SU-DHL-6 (cell line): ENCODE measurements around the gene KLRB1.

Experiments used
- H2AFZ ChIP-seq: fragments of 200-600 bp; sonication (generic); 2 replicates; pipeline ENCODE4 v1.6.1; 2014; ENCODE audit warnings: low read depth, mild to moderate bottlenecking, moderate library complexity, mixed read lengths, antibody characterized with exemption, low read length; ENCODE audit not compliant: severe bottlenecking
- H3F3A ChIP-seq: fragments of 200-600 bp; shearing (Covaris generic); 2 replicates; pipeline ENCODE4 v1.6.0; 2016; ENCODE audit warnings: antibody characterized with exemption, mild to moderate bottlenecking; ENCODE audit not compliant: insufficient read depth
- H3K27ac ChIP-seq: fragments of 200-600 bp; sonication (generic); 2 replicates; pipeline ENCODE4 v1.5.1; 2016; ENCODE audit warnings: low read depth, mild to moderate bottlenecking, low read length, moderate library complexity, mixed read lengths
- H3K27me3 ChIP-seq: fragments of 200-600 bp; sonication (generic), shearing (Covaris generic); 2 replicates; pipeline ENCODE4 v1.6.0; 2014; ENCODE audit warnings: mild to moderate bottlenecking, low read length
- H3K36me3 ChIP-seq: fragments of 200-600 bp; sonication (generic); 2 replicates; pipeline ENCODE4 v1.6.1; 2014; ENCODE audit warnings: mild to moderate bottlenecking, low read length, mixed read lengths
- H3K4me2 ChIP-seq: fragments of 300-600, 200-600 bp; shearing (Covaris generic), sonication (generic); 2 replicates; pipeline ENCODE4 v1.6.0; 2014; ENCODE audit warnings: low read length, low read depth, mild to moderate bottlenecking; ENCODE audit not compliant: poor library complexity, severe bottlenecking
- H3K4me3 ChIP-seq: fragments of 200-600 bp; sonication (generic); 2 replicates; pipeline ENCODE4 v1.5.1; 2014; ENCODE audit warnings: antibody characterized with exemption, low read length, mild to moderate bottlenecking, mixed read lengths; ENCODE audit not compliant: insufficient read depth, poor library complexity, severe bottlenecking
- H3K79me2 ChIP-seq: fragments of 200-600 bp; sonication (generic); 2 replicates; pipeline ENCODE4 v1.6.1; 2014; ENCODE audit warnings: mild to moderate bottlenecking, low read length, moderate library complexity; ENCODE audit not compliant: insufficient read depth
- H3K9ac ChIP-seq: fragments of 200-600 bp; sonication (generic); 2 replicates; pipeline ENCODE4 v1.7.0; 2014; ENCODE audit warnings: mild to moderate bottlenecking, low read length
- H3K9me2 ChIP-seq: fragments of 200-600 bp; sonication (generic); replicated peaks from 2 replicates; pipeline ENCODE4 v1.6.1; 2014; ENCODE audit warnings: low read length; ENCODE audit not compliant: insufficient read depth
- H3K9me3 ChIP-seq: fragments of 200-600 bp; sonication (generic); 2 replicates; pipeline ENCODE4 v1.6.1; 2014; ENCODE audit warnings: low read length, mixed read lengths; ENCODE audit not compliant: insufficient read depth
- H4K20me1 ChIP-seq: fragments of 200-600 bp; sonication (generic); 2 replicates; pipeline ENCODE4 v1.6.1; 2014; ENCODE audit warnings: low read depth, mild to moderate bottlenecking, antibody characterized with exemption, low read length, moderate library complexity, mixed read lengths
- EZH2phosphoT487 ChIP-seq: fragments of 200-600 bp; sonication (generic), shearing (Covaris generic); conservative IDR thresholded peaks from 2 replicates; pipeline ENCODE4 v1.6.1; 2018; ENCODE audit warnings: mild to moderate bottlenecking, antibody characterized with exemption, low read length, moderate library complexity, mixed read lengths
- TF ChIP-seq, protein P1 (sequence below): fragments of 200-600 bp; sonication (generic); IDR thresholded peaks from one replicate; pipeline ENCODE4 v1.5.1; 2017; ENCODE audit warnings: antibody characterized with exemption, mild to moderate bottlenecking, low read length, moderate library complexity; ENCODE audit not compliant: insufficient read depth, poor library complexity, severe bottlenecking

Gene KLRB1

DNA sequence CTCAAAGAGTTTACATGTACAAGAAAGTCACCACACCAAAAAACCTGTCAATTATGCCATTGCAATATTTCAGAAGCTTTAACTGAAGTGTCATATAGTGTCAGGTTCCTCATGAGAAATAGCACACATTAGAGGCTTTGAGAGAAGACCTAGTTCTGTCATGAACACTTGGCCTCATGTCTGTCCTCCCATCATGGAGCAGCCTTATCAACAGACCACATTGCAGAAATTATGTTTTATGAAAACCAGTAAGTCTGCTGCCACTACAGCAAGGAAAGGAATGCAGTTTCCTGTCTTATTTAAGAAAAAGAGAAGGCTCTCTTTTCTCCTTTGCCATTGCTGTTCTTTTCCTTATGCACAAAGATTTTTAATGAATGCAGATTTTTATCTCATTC is 35.5 kb upstream of the KLRB1 start:
- no peak for TF ChIP-seq EZH2phosphoT487
- TF ChIP-seq, protein P1, sequence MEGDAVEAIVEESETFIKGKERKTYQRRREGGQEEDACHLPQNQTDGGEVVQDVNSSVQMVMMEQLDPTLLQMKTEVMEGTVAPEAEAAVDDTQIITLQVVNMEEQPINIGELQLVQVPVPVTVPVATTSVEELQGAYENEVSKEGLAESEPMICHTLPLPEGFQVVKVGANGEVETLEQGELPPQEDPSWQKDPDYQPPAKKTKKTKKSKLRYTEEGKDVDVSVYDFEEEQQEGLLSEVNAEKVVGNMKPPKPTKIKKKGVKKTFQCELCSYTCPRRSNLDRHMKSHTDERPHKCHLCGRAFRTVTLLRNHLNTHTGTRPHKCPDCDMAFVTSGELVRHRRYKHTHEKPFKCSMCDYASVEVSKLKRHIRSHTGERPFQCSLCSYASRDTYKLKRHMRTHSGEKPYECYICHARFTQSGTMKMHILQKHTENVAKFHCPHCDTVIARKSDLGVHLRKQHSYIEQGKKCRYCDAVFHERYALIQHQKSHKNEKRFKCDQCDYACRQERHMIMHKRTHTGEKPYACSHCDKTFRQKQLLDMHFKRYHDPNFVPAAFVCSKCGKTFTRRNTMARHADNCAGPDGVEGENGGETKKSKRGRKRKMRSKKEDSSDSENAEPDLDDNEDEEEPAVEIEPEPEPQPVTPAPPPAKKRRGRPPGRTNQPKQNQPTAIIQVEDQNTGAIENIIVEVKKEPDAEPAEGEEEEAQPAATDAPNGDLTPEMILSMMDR = no peak
- Histone ChIP-seq H3F3A (peaks cover 17% of the 10 kb centered on the region), H3K9me3 (no peaks in the 10 kb centered on the region; the same call in 1 of the 2 replicates), H3K9me2 (no peaks in the 10 kb centered on the region), H3K9ac (no peak overlapping the region), H3K79me2 (no peaks in the 10 kb centered on the region), H4K20me1 (no peaks in the 10 kb centered on the region), H3K36me3 (no peaks in the 10 kb centered on the region), H3K4me3 (no peak overlapping the region), H3K4me2 (no peak overlapping the region), H3K27ac (no peak overlapping the region), H3K27me3 (no peaks in the 10 kb centered on the region), H2AFZ (no peak overlapping the region)

DNA sequence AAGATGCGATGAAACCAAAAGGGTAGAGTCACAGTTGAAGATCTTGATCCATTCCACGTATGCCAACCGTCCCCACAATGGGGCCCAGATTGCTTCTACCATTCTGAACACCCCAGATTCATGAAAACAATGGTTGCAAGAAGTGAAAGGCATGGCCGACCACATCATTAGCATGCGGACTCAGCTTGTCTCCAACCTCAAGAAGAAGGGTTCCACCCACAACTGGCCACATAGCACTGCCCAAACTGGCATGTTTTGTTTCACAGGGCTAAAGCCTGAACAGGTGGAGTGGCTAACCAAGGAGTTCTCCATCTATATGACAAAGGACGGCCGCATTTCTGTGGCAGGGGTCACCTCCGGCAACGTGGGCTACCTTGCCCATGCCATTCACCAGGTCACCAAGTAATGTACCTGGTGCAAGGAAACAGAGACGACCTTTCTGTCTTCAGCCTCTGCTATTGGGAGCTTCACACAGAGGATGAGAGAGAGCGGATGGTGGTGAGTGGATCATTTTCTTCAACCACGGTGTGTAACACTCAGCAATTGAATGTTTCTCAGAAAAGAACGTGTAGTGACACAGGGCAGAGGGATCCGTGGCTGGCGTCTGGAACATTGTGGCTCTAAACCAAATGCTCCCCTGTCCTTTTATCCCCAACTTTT is 35.0 kb upstream of the KLRB1 start:
- no peak overlapping the region for H3K4me3 ChIP-seq
- H3K9me3 ChIP-seq = no peaks in the 10 kb centered on the region; the same call in 1 of the 2 replicates
- H2AFZ ChIP-seq = no peak overlapping the region
- no peaks in the 10 kb centered on the region for H3K9me2 ChIP-seq
- no peaks in the 10 kb centered on the region for H4K20me1 ChIP-seq
- no peaks in the 10 kb centered on the region for H3K79me2 ChIP-seq
- peaks cover 17% of the 10 kb centered on the region for H3F3A ChIP-seq
- H3K36me3 ChIP-seq = no peaks in the 10 kb centered on the region
- H3K27ac ChIP-seq = no peak overlapping the region
- H3K27me3 ChIP-seq = no peaks in the 10 kb centered on the region
- no peak overlapping the region for H3K4me2 ChIP-seq
- H3K9ac ChIP-seq = no peak overlapping the region
- no peak for TF ChIP-seq EZH2phosphoT487
- TF ChIP-seq, protein P1 = no peak

DNA sequence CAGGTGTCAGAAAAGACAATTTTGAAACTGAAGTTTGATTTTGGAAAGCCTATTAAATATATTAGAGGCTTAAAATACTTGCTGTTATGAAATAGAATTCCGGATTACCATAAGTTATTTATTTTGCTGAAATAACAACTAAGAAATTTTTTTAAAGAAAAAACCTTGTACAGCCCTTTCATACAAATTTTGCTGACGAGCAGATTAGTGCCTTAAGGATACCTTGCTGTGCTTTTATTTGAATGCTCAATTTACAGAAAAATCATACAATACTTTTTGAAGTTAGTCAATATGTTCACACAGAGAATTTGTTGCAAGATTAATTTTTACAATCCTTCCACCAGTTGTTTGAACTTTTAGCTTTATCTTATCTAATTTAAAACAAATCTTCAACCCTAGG is 32.3 kb upstream of the KLRB1 start:
- Histone ChIP-seq H3K79me2 (no peaks in the 10 kb centered on the region), H3F3A (no peaks in the 10 kb centered on the region), H3K27ac (no peak overlapping the region), H3K4me2 (no peak overlapping the region), H3K36me3 (no peaks in the 10 kb centered on the region), H3K9ac (no peak overlapping the region), H3K27me3 (no peaks in the 10 kb centered on the region), H4K20me1 (no peaks in the 10 kb centered on the region), H3K4me3 (no peak overlapping the region), H3K9me2 (no peaks in the 10 kb centered on the region), H3K9me3 (no peaks in the 10 kb centered on the region), H2AFZ (no peak overlapping the region)
- TF ChIP-seq, protein P1 = no peak
- no peak for TF ChIP-seq EZH2phosphoT487
